Measurements from ENCODE around the gene ALDH7A1. TPM values are rescaled to one million over a fixed set of nuclear protein-coding genes. Genes with fewer than 3 reads are reported as not detected.
"Not testable (repeated sequence)": the region's sequence is repeated elsewhere in the genome, so short reads cannot be mapped to it uniquely, and the experiment has no call there.

ALDH7A1 gene
- total and polyA plus RNA-seq, 2 experiments from 2014 or later, result 65.2 to 121 TPM

- Histone ChIP-seq H3K27ac (no peak overlapping the region), H3K4me1 (ENCODE audit: low read depth) (no peaks in the 10 kb centered on the region), H3K4me3 (no peak overlapping the region), H3K27me3 (no peaks in the 10 kb centered on the region), H3K36me3 (peaks cover 47% of the 10 kb centered on the region), H3K9me3 (ENCODE audit: low read depth) (no peaks in the 10 kb centered on the region)
- TF ChIP-seq CTCF (IDR thresholded peaks at IDR 0.05; ENCODE audit: low read depth, low read length), result no peak
- DNase-seq (ENCODE audit: low read depth in 1 of 2, low spot score in 1 of 2), result no peak
Observed at GRCh38 chr5:126562823-126563222, 32.2 kb downstream of the ALDH7A1 start.

GRCh38 chr5:126561908-126562307, 33.1 kb downstream of the ALDH7A1 start:
- Histone ChIP-seq H3K4me1 (ENCODE audit: low read depth) (no peaks in the 10 kb centered on the region), H3K9me3 (ENCODE audit: low read depth) (no peaks in the 10 kb centered on the region), H3K36me3 (peaks cover 51% of the 10 kb centered on the region), H3K27me3 (no peaks in the 10 kb centered on the region), H3K4me3 (no peak overlapping the region), H3K27ac (no peak overlapping the region)
- no peak for DNase-seq (ENCODE audit: low read depth in 1 of 2, low spot score in 1 of 2)
- TF ChIP-seq CTCF (IDR thresholded peaks at IDR 0.05; ENCODE audit: low read depth, low read length), result no peak

GRCh38 chr5:126555101-126555500, 39.9 kb downstream of the ALDH7A1 start:
- not testable (repeated sequence) for H3K27ac ChIP-seq; DNase-seq (ENCODE audit: low read depth in 1 of 2, low spot score in 1 of 2); H3K4me3 ChIP-seq; H3K9me3 ChIP-seq (ENCODE audit: low read depth); H3K4me1 ChIP-seq (ENCODE audit: low read depth); H3K27me3 ChIP-seq
- peaks cover 73% of the 10 kb centered on the region for H3K36me3 ChIP-seq

GRCh38 chr5:126552614-126553013, 42.4 kb downstream of the ALDH7A1 start:
- H3K9me3 ChIP-seq (ENCODE audit: low read depth), result no peaks in the 10 kb centered on the region
- peaks cover 72% of the 10 kb centered on the region for H3K36me3 ChIP-seq
- no peak for DNase-seq (ENCODE audit: low read depth in 1 of 2, low spot score in 1 of 2)
- H3K4me3 ChIP-seq, result no peak overlapping the region
- H3K4me1 ChIP-seq (ENCODE audit: low read depth), result no peaks in the 10 kb centered on the region
- TF ChIP-seq CTCF (IDR thresholded peaks at IDR 0.05; ENCODE audit: low read depth, low read length), result no peak
- H3K27me3 ChIP-seq, result no peaks in the 10 kb centered on the region
- no peak overlapping the region for H3K27ac ChIP-seq

GRCh38 chr5:126544087-126544740, 50.8 kb downstream of the ALDH7A1 start:
- Histone ChIP-seq H3K27ac (no peak overlapping the region), H3K27me3 (no peaks in the 10 kb centered on the region), H3K4me3 (no peak overlapping the region), H3K9me3 (ENCODE audit: low read depth) (no peaks in the 10 kb centered on the region), H3K4me1 (ENCODE audit: low read depth) (no peaks in the 10 kb centered on the region), H3K36me3 (peaks cover 19% of the 10 kb centered on the region)
- peak; percentile 29 to 52 for DNase-seq (ENCODE audit: low read depth in 1 of 2, low spot score in 1 of 2)
- peak; percentile 61 for TF ChIP-seq CTCF (IDR thresholded peaks at IDR 0.05; ENCODE audit: low read depth, low read length)

- DNase-seq (ENCODE audit: low read depth in 1 of 2, low spot score in 1 of 2), result no peak
- Histone ChIP-seq H3K4me1 (ENCODE audit: low read depth) (no peaks in the 10 kb centered on the region), H3K36me3 (peaks cover 18% of the 10 kb centered on the region), H3K9me3 (ENCODE audit: low read depth) (no peaks in the 10 kb centered on the region), H3K4me3 (no peak overlapping the region), H3K27ac (no peak overlapping the region), H3K27me3 (no peaks in the 10 kb centered on the region)
- TF ChIP-seq CTCF (IDR thresholded peaks at IDR 0.05; ENCODE audit: low read depth, low read length), result no peak
Observed at GRCh38 chr5:126543660-126544059, 51.4 kb downstream of the ALDH7A1 start.
